ENCODE data around the gene TRAIP. TPM values are rescaled to one million over a fixed set of nuclear protein-coding genes. Genes with fewer than 3 reads are reported as not detected.
A peak's percentile ranks its signal among the peaks of the same experiment; 100 is the strongest.
"Not testable (repeated sequence)": the region's sequence is repeated elsewhere in the genome, so short reads cannot be mapped to it uniquely, and the experiment has no call there.

TRAIP gene, protein sequence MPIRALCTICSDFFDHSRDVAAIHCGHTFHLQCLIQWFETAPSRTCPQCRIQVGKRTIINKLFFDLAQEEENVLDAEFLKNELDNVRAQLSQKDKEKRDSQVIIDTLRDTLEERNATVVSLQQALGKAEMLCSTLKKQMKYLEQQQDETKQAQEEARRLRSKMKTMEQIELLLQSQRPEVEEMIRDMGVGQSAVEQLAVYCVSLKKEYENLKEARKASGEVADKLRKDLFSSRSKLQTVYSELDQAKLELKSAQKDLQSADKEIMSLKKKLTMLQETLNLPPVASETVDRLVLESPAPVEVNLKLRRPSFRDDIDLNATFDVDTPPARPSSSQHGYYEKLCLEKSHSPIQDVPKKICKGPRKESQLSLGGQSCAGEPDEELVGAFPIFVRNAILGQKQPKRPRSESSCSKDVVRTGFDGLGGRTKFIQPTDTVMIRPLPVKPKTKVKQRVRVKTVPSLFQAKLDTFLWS
- total RNA-seq (2014; rRNA removed; shearing (Covaris generic)) = 6.5 and 9.9 TPM in 2 replicates

- peak; percentile 88 for DNase-seq (ENCODE audit: low read depth)
These were observed at the start of gene TRAIP for GRCh38 chr3:49856181-49857005. TRAIP (minus strand) TSS chr3:49856564; CDS start chr3:49856453, 111 bp downstream.

GRCh38 chr3:49904448-49904847 is 48.1 kb upstream of the TRAIP start:
- not testable (repeated sequence) for DNase-seq (ENCODE audit: low read depth)

DNA sequence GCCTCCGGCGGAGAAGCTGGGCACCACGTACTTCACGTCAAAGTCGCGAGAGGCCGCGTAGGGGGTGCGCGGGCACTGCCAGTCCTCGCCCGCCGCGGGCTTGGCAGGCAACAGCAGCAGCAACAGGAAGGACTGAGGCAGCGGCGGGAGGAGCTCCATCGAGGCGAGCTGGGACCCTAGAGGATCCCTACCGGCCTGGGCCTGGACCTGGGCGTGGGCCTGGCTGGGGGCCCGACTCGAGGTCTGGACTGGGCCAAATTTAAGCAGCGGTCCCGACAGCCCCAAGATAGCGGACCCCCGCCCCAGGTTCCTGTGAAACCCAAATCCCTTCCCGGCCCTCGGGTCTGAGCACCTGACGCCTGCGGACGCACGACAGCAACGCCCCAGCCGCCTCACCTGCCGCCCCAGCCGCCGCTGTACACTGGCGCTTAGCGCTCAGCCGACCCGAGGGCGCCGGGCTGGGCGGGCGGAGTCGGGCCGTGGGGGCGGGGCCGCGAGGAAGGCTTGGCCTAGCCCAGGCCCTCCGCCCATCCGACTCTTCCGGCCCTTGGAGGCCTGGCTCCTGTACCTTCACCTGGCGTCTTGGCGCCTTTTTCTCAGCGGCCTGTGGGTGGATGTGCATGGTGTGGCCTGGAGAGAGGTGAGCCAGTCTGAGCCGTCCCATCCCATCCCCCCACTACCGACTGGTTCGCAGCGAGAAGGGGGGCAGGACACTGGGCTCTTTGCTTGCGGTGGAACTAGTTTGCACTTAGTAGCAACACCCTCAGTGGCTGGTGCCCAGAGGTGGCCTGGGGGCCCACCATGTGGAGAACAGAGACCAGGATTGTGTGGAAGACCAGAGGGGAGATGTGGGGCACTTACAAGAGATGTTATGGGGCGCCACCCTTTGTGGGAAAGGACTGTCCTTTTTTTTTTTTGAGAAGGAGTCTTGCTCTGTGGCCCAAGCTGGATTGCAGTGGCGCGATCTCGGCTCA is 47.4 kb upstream of the TRAIP start, which contains the start of gene MST1R:
TSS of gene MST1R (minus strand) at position 423 of the 974 bp plus-strand sequence. CDS start at position 159, 264 bp downstream.
- no peak for DNase-seq (ENCODE audit: low read depth)

DNA sequence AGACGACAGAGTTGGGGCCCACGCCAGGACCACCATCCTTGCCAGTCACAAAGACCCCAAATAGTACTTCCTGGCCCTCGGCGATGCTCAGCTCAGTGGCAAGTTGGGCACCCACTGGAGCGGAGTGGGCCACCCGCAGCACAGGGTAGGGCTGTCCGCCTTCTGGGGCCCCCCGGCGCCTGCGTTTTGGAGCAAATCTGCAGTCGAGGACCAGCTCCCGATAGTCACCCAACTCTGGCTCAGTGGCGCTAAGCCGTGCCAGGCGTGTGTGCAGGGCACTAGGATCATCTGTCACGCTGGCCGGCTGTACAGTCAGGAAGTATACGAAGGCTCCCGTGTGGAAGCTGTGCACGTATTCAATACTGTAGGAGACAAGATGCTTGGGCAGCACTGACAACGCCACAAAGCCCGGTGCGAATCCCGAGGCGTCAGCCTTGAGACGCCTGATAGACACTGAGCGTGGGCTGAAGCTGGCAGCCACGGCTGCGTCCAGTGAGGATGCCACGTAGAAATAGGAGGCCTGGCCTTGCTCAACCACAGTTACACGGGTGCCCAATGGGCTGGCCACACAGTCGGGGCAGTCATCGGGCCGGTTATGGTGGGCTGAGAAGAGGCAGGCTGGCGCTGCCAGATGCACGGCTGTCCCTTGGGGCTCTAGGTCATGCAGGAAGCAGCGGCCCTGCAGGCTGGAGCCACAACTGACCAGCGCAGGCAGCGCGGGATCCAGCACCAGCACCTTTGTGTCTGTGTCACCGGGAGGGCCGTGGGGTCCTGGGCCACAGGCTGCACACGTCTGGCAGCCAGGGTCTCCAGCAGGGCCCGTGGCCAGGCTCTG is 46.4 kb upstream of the TRAIP start:
- no peak for DNase-seq (ENCODE audit: low read depth)

GRCh38 chr3:49901366-49902339 is 45.3 kb upstream of the TRAIP start:
- peak; percentile 14 for DNase-seq (ENCODE audit: low read depth)

DNA sequence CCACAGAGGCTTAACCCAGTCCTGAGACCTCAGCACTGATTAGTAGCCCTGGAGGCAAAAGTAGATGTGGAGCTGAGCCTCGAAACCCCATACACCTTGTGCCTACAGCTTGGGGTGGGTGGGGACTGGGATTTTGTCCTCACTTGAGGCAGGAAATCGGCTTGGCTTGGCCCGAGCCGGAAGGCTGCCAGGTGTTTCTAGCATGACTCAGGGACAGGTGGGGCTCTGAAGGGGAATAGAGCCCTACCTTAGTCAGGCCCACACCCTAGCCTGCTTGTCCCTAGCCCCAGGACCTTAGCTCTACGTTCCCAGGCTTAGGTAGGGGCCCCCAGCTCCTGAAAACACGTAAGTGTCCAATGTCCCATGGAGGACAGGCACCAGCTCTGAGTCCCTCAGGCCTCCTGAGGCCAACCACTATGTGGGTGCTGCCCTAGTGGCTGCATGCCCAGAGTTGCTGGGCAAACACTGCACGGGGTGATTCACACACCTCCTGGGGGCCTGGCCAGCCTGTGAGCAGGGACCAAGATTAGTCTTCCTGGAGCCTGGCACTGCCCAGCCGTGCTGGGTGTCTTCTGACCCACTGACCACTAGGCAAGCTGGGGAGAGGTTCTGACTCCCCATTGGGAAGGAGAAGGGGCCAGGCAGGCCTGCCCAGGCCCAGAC is 44.3 kb upstream of the TRAIP start:
- DNase-seq (ENCODE audit: low read depth) = peak; percentile 94

GRCh38 chr3:49899815-49900214 is 43.5 kb upstream of the TRAIP start:
- peak; percentile 9 for DNase-seq (ENCODE audit: low read depth)

DNA sequence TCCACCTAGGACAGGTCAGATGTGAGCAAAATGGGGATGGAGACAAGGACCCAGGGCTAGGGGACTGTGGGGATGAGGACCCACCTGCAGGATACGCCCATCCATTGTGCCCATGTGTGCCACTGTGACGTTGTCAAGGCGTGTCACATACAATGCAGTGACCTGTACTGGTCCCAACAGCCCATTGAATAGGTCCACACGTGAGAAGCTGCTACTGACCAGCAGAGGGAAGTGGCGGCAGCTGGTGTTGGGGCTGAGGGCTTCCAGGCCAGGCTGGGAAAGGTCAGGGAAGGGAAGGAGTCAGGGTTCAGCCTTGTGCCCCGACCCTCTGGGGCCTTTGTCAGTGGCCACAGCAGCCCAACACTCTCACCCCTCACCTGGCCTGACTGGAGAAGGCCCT is 42.6 kb upstream of the TRAIP start:
- no peak for DNase-seq (ENCODE audit: low read depth)

GRCh38 chr3:49896345-49896744 is 40.0 kb upstream of the TRAIP start:
- no peak for DNase-seq (ENCODE audit: low read depth)

GRCh38 chr3:49895791-49896190 is 39.4 kb upstream of the TRAIP start:
- no peak for DNase-seq (ENCODE audit: low read depth)

GRCh38 chr3:49889296-49889695 is 32.9 kb upstream of the TRAIP start:
- DNase-seq (ENCODE audit: low read depth) = no peak

DNA sequence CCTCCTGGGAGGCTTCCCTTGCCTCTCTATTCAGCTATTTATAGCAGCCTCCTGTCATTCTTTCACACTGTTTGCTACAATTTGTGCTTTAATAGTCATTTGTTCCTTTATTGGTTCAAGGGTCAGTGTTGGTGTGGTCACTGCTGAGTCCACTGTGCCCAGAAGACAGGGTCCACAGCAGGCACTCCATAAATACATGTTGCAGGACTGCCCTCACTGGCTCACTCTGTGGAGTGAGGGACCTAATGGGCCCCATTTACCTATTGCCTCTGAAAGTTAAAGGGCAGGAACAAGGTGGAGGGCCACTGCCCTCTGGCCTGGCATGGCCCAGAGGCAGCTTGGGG is 30.5 kb upstream of the TRAIP start:
- no peak for DNase-seq (ENCODE audit: low read depth)

DNA sequence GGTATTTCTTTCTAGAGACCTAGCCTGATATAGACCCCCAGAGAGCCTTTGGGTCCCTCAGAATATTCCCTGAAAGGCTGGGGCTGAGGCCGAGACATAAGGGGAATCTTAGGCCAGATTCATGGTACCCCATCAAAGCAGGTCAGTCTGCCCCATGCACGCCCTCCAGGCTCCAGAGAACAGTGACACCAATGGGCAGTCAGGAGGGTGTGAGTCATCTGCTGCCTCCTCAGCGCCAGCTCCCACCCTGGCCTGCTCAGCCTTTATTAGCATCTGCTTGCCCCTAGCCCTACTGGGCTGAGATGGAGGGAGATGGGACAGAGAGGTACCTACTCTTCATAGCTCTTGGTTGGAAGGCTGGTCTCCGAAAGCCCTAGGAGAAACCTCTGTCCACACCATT is 27.6 kb upstream of the TRAIP start:
- DNase-seq (ENCODE audit: low read depth) = peak; percentile 27

DNA sequence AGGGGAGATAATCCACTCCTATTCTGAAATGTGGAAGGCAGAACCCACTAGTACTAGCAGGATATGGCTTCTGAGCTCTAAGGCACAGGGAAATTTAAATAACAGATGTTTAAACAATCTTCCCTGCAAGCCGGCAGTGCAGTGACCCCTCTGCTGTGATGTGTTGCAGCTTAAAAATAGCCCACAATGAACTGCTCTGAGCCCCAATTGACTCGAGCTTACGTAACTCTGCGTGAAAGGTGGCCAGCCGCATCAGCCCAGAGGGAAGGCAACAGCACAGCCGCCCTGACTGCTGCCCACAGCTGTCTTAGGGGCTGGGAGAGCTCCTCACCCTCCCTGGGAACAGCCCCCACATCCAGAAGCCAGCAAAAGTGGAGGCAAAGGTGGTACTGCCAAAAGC is 25.8 kb upstream of the TRAIP start:
- DNase-seq (ENCODE audit: low read depth) = no peak

- DNase-seq (ENCODE audit: low read depth) = no peak
These were observed 24.4 kb upstream of the TRAIP start for GRCh38 chr3:49880581-49881315.

DNA sequence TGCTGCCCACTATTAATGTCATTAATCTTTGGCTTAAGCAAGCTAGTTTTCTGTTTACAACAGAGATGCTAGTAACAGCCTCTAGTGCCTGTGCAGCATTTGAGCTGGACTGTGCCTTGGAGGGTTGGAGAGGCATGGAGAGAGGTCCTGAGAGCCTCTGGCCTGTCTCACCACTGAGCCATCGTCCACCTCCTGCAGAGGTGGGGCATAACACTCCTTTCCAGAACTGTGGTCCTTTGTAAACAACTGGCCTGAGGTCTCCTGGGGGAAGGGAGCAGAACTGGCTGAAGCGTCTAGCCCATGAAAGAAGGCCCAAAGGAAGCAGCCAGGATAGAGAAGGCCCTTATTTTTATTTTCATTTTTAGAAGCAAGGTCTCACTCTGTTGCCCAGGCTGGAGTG is 23.4 kb upstream of the TRAIP start:
- DNase-seq (ENCODE audit: low read depth) = no peak

DNA sequence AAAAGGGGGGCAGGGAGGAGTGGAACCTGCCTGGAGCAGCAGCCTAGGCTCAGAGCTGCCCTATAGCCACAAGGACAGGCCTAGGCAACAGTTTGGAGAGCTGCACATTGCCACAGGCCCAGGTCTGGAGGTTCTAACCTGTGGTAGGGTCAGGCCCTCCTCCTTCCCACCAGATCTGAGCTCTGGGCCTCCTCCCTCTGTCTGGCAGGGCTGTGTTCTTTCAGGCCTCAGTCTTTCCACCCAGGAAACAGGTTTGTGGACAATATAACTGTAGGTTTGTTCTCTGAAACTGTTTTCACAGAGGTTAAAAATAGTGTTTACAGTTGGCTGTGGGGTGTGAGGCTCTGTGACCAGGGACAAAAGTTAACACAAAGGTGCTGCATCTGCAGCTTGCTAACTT is 22.3 kb upstream of the TRAIP start:
- DNase-seq (ENCODE audit: low read depth) = no peak

GRCh38 chr3:49877716-49878115 is 21.4 kb upstream of the TRAIP start:
- no peak for DNase-seq (ENCODE audit: low read depth)

All from M059J (cell line).